AG09319 (cell line): ENCODE data around the gene NDC1.

Experiments
- DNase-seq: peaks from one replicate; pipeline ENCODE4 v3.0.0-alpha.2; 2010; ENCODE audit warnings: low read depth; ENCODE audit errors: extremely low read depth
- TF ChIP-seq, protein P1 (sequence below): IDR thresholded peaks from 2 replicates; pipeline ENCODE4 v1.5.1; 2011; ENCODE audit warnings: low read depth, mild to moderate bottlenecking, inconsistent platforms, low read length, moderate library complexity

Gene NDC1

GRCh38 chr1:53781654-53782053 is 56.4 kb downstream of the NDC1 start:
- DNase-seq = no peak
- TF ChIP-seq, protein P1, sequence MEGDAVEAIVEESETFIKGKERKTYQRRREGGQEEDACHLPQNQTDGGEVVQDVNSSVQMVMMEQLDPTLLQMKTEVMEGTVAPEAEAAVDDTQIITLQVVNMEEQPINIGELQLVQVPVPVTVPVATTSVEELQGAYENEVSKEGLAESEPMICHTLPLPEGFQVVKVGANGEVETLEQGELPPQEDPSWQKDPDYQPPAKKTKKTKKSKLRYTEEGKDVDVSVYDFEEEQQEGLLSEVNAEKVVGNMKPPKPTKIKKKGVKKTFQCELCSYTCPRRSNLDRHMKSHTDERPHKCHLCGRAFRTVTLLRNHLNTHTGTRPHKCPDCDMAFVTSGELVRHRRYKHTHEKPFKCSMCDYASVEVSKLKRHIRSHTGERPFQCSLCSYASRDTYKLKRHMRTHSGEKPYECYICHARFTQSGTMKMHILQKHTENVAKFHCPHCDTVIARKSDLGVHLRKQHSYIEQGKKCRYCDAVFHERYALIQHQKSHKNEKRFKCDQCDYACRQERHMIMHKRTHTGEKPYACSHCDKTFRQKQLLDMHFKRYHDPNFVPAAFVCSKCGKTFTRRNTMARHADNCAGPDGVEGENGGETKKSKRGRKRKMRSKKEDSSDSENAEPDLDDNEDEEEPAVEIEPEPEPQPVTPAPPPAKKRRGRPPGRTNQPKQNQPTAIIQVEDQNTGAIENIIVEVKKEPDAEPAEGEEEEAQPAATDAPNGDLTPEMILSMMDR = no peak

DNA sequence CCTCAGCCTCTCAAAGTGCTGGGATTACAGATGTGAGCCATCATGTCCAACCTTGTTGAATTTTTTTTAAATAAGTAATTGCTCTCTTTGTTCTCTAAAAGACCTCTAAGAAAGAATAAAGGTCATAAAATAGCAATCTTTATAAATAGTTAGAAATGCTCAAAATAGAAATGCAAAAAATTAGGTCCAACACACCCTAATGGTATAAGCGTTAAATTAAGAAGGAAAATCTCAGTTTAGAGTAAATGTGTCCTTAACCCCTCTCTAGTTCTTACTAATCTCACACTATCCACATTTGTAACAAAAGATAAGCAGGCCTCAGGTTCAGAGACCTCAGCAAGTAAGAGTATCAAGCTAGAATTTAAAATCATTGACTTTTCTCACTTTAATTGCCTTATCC is 60.8 kb downstream of the NDC1 start:
- DNase-seq = no peak
- TF ChIP-seq, protein P1 = no peak

- TF ChIP-seq, protein P1 = no peak
- DNase-seq = peak; percentile 61
Measured at GRCh38 chr1:53771648-53772047, 66.4 kb downstream of the NDC1 start.

GRCh38 chr1:53769780-53770179 is 68.3 kb downstream of the NDC1 start:
- TF ChIP-seq, protein P1 = no peak

GRCh38 chr1:53769184-53769583 is 68.9 kb downstream of the NDC1 start:
- TF ChIP-seq, protein P1 = no peak
- DNase-seq = no peak

More at GRCh38 chr1:53769780-53770179, 68.3 kb downstream of the NDC1 start:
- no peak for DNase-seq

GRCh38 chr1:53766831-53767405 is 71.2 kb downstream of the NDC1 start:
- no peak for DNase-seq

DNA sequence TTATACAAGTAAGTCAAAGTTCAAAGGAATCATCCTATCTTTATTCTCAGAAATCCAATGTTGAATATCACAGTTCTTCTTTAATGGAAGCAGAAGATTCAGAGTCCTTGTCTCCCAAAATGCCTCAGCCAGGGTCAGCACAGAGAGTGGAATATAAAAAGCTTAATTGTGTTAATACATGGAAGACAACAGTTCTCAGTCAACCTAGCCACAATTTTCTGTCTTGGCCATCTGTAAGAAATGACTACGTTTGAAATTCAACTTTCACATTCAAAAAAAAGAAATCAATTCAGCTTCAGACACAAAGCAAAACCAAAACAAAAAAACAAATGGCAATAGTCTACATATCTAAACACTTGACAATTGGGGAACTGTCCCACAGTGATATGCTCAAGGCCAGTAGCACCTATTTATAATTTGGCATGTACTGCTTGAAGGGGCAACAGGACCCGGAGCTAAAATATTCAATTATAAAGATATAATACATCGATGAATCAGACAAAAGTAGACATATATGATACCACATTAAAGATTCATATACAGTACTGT is 71.8 kb downstream of the NDC1 start:
- TF ChIP-seq, protein P1 = no peak
- no peak for DNase-seq

More at GRCh38 chr1:53766831-53767405, 71.2 kb downstream of the NDC1 start:
- TF ChIP-seq, protein P1 = no peak
